ENCODE measurements around the gene SMPDL3B.
"Not testable (repeated sequence)": the region's sequence is repeated elsewhere in the genome, so short reads cannot be mapped to it uniquely, and the experiment has no call there.

SMPDL3B gene

DNA sequence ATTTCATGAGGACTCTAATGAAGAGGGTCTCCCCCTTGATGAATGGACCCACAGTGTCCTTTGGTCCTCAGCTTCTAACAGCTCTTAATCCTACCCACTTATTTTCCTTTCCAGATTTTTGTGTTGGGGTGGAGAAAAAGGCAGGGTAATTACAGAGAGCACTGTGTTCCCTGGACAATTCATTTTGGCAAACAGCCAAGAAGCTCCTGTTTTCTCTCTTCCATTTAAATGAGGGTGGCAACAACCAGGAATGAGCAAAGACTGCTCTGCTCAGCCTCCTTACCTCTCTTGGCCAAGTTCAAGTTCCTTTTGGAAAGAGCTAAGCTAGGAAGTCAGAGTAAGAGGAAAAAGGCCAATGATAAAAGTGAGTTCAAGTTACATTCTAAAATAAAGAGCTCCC, 36.9 kb downstream of the SMPDL3B start:
- DNase-seq, result no peak

DNA sequence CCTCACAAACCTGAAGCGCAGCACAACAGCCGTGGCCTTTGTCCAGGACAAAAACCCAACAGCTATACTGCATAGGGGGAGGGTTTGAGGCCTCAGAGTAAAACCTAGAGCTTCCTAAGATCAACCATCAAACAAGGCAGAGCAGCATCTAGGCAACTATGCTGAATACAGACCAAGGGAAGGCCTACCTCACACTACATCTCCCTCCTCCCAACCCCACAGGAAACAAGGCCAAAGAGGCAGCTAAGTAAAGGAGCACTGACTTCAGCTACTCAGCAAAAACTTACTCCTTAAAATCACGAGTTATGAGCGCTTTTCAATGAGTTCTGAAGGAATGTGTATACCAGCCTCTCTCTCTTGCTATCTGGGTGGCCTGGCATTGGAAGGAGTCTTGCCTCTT, 37.3 kb downstream of the SMPDL3B start:
- no peak for DNase-seq

GRCh38 chr1:27973771-27974416, 39.1 kb downstream of the SMPDL3B start:
- DNase-seq, result no peak

DNA sequence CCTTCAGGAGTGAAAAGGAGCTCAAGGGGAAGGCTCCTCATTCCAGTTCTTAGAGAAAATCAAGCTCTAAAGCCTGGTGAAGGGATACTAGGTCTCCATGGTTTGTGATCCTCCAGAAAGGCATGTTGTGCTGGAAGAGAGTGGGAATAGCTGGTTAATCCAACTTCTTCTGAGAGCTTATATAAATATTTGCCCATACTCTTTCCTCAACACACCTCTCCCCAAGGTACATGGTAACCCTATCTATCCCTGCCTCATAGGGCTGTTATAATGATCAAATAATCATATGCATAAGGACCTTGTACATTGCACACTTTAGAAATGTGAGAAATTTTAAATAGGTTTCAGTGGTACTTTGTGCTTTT, 39.6 kb downstream of the SMPDL3B start:
- DNase-seq, result no peak

- no peak for DNase-seq
Measured at GRCh38 chr1:27979151-27979858, 44.5 kb downstream of the SMPDL3B start.

- DNase-seq, result no peak
Measured at GRCh38 chr1:27979859-27980201, 45.0 kb downstream of the SMPDL3B start.

DNA sequence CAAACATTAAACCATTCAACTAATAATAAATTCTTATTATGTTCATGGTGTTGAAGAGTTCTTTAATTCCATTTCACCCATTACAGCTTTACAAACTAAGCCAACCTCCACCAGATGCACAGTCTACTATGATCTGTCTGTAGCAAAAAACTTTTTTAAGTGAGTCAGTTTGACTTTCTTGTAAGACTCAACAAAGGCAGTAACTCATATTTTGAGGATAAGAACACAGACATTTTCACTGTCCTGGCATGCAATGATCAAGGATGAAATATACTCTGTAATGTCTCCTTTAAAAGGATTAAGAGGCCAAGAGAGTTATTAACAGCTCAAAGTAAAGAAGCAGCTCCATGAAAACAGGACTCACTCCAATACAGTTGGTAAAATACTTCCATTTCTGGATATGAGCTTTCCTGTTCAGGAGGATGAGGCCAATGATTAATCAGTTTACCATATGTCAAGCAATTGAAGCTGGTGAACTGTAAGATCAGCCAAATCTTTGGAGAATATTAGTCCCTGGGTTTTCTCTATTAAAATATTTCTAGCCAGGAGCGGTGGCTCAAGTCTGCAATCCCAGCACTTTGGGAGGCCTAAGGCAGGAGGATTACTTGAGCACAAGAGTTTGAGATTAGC, 45.5 kb downstream of the SMPDL3B start:
- no peak for DNase-seq

DNA sequence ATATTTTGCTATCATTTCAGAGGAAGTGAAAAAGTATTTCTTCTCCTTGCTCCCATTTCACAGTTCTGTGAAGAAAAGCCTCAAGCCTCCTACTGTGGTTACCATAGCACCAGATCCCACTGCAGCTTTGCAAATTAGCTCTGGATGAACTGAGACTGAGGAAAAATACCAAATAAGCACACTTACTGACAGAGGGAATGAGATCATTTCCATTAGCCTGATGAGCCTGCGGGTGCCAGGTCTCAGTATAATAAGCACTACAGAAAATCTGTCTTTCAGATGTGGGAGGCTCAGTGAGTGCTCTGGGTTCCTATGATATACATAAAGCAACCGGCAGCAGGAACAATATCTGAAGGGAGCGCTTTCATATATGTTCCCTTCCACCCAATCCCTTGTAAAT, 46.3 kb downstream of the SMPDL3B start:
- DNase-seq, result no peak

DNA sequence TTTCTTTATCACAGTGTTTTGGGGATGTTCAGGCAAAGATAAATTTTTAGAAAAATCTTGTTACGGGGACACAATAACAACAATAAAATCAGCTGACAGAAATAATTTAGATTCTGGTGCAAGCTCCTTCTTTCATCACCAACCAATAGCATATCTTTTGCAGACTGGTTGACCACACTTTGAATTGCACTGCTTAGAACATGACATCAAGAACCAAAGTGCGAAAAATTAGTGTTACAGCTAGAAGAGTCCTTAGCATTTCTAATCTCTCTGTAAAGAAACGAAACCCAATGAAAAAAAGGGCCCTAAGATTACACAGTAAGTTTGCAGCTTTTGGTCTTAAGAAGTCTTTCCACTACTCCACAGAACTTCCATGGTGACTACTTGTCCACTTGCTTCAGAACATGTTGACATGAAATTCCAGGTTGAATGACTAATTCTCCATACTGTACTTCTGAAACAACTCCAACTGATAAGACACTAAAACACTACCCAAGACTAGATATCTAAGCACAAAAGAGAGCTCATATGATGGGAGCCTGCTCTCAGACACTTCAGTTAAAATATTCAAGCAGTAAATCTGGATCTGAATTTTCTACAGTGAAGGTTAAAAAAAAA, 56.2 kb downstream of the SMPDL3B start:
- no peak for DNase-seq

- peak; percentile 6 for DNase-seq
Measured at GRCh38 chr1:27992276-27992675, 57.5 kb downstream of the SMPDL3B start.

DNA sequence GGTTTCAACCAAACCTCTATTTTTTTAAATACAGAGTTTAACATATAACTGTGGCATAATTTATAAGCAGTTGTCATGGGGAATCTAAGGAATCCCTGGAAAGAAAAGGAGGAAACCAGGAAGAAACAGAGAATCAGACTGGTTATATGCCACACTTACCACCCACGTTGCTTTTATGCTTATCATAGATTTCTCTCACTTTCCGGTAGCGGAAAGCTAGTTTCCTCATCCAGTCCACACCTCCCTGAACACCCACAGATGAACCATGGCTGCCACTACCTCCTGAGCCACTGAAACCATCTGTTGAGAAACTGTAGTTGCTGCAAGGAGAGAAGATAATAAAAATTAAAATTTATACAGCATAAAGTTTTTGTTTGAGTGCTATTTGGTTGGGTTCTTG, 58.4 kb downstream of the SMPDL3B start:
- no peak for DNase-seq

DNA sequence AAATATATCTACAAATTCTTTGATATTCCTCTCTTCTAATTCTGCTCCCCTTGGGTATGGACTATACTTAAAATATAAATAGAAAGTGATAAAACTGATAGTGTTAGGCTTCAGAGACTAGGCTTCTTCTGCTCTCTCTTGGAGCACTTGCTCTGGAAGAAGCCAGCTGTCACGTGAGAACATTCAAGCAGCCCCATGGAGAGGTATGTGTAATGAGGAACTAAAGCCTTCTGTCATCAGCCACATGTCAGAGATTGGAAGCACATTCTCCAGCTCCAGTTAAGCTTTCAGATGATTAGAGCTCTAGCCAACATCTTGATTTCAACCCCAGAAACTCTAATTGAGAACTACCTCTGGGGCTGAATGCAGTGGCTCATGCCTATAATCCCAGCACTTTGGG, 59.3 kb downstream of the SMPDL3B start:
- no peak for DNase-seq

DNA sequence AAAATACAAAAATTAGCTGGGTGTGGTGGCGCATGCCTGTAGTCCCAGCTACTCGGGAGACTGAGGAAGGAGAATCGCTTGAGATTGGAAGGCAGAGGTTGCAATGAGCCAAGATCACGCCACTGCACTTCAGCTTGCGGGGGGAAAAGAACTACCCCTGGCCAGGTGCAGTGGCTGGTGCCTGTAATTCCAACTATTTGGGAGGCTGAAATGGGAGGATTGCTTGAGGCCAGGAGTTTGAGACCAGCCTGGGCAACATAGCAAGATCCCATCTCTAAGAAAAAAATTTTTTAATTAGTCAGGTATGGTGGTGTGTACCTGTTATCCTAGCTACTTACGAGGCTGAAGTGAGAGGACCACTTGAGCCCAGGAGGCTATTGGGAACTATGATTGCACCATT, 59.7 kb downstream of the SMPDL3B start:
- not testable (repeated sequence) for DNase-seq

DNA sequence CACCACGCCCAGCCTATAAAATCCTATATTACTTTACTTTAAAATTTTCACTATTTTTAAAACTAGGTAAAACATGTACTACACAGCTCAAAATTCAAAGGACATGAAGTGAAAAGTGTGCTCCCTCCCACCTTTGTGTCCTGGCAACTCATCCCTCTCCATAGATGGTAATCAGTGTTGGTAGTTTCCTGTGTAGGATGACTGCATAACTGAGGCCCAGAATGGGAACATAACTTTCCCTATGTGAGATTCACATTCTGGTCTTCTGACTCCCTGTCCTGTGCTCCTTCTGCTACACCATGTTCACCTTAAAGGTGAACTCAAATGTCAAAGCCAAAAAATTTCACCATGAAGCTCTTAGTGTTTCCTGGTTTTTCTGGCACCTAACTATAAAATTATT, 64.3 kb downstream of the SMPDL3B start:
- no peak for DNase-seq

DNA sequence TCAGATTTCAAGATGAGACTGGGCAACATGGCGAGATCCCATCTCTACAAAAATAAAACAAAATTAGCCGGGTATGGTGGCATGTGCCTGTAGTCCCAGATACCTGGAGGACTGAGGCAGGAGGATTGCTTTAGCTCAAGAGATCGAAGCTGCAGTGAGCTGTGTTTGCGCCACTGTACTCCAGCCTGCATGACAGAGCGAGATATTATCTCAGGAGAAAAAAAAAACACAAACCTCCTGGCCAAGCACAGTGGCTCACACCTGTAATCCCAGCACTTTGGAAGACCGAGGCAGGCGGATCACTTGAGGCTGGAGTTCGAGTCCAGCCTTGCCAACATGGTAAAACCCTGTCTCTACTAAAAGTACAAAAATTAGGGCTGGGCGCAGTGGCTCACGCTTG, 67.8 kb downstream of the SMPDL3B start:
- DNase-seq, result no peak

GRCh38 chr1:28003117-28003516, 68.3 kb downstream of the SMPDL3B start:
- DNase-seq, result not testable (repeated sequence)
